AG10803 (cell line): ENCODE data around the gene TMC8.
"Not testable (repeated sequence)": the region's sequence is repeated elsewhere in the genome, so short reads cannot be mapped to it uniquely, and the experiment has no call there.

Experiments used
- DNase-seq: peaks from one replicate; pipeline ENCODE4 v3.0.0; 2010; ENCODE audit warnings: low read depth
- H3K4me3 ChIP-seq: 2 replicates; pipeline ENCODE4 v1.5.1; 2011; ENCODE audit warnings: mild to moderate bottlenecking, low read length, control low read depth
- CTCF ChIP-seq: conservative IDR thresholded peaks from 2 replicates; pipeline ENCODE4 v1.5.1; 2011; ENCODE audit warnings: mild to moderate bottlenecking, low read length, control low read depth, inconsistent platforms

Gene TMC8

GRCh38 chr17:78114831-78115723, 15.5 kb upstream of the TMC8 start:
- TF ChIP-seq CTCF, result no peak
- no peak for DNase-seq
- H3K4me3 ChIP-seq, result no peak overlapping the region

GRCh38 chr17:78115803-78116202, 14.8 kb upstream of the TMC8 start:
- DNase-seq, H3K4me3 ChIP-seq: not testable (repeated sequence)

DNA sequence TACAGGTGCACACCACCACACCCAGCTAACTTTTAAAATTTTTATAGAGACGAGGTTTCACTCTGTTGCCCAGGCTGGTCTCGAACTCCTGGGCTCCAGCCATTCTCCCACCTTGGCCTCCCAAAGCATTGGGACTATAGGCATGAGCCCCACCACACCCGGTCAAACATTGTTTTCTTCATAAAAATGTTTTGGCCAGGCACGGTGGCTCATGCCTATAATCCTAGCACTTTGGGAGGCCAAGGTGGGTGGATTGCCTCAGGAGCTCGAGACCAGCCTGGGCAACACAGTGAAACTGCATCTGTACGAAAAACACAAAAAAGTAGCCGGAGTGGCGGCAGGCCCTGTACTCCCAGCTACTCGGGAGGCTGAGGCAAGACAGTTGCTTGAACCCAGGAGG, 14.2 kb upstream of the TMC8 start:
- TF ChIP-seq CTCF, result no peak
- no peak overlapping the region for H3K4me3 ChIP-seq
- DNase-seq, result no peak

- TF ChIP-seq CTCF, result no peak
- no peak for DNase-seq
- H3K4me3 ChIP-seq, result no peak overlapping the region
Measured at GRCh38 chr17:78117027-78117981, 13.3 kb upstream of the TMC8 start.

- DNase-seq, result no peak
- no peak for TF ChIP-seq CTCF
- H3K4me3 ChIP-seq, result no peak overlapping the region
Measured at GRCh38 chr17:78118801-78119241, 11.8 kb upstream of the TMC8 start.

- no peak for TF ChIP-seq CTCF
Measured at GRCh38 chr17:78120537-78120936, 10.0 kb upstream of the TMC8 start.

DNA sequence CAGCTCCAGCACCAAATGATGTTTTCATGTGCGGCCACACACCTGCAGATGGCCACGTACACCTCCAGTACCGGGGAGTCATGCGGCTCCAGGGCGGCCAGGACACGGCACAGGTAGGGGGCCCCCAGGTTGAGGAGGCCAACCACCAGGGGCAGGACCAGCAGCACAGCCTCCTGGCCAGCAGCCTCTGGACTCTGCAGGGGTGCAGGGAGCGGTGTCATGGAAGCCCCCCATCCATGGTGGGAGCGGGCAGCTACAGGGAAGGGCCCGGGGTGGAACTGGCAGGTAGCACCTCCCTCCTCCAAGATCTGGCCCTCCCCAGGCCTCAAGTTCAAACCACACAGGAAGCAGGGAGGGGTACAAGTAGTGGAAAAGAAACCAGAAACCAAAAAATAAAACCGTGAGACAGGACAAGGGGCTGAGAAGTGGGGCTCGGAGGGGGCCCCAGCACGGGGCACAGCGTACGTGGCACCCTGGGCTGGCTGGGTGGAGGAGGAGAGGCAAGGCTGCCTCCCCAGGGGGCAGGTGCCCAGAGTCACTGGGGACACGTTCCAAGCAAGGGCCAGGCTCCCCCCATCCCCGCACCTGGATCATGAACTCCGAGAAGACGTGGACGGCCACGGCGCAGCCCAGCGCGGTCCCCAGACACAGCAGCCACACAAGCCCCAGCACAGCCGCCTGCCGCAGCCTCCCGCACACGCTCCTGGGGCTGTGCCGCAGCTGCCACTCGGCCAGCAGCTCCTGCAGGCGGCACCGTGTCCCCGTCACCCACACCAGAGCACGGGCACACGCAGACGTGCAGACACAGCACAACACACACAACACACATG, 9.4 kb upstream of the TMC8 start:
- no peak overlapping the region for H3K4me3 ChIP-seq
- DNase-seq, result no peak
- no peak for TF ChIP-seq CTCF

More at GRCh38 chr17:78120537-78120936, 10.0 kb upstream of the TMC8 start:
- no peak overlapping the region for H3K4me3 ChIP-seq
- DNase-seq, result no peak
